NCI-H510A treated with DMSO at 0.1 percent for 48 hours (cell line): ENCODE data around the gene FUZ.

Experiments used
- DNase-seq: peaks from one replicate; lab custom pipeline; 2025; lab: John Stamatoyannopoulos, UW

The FUZ gene

DNA sequence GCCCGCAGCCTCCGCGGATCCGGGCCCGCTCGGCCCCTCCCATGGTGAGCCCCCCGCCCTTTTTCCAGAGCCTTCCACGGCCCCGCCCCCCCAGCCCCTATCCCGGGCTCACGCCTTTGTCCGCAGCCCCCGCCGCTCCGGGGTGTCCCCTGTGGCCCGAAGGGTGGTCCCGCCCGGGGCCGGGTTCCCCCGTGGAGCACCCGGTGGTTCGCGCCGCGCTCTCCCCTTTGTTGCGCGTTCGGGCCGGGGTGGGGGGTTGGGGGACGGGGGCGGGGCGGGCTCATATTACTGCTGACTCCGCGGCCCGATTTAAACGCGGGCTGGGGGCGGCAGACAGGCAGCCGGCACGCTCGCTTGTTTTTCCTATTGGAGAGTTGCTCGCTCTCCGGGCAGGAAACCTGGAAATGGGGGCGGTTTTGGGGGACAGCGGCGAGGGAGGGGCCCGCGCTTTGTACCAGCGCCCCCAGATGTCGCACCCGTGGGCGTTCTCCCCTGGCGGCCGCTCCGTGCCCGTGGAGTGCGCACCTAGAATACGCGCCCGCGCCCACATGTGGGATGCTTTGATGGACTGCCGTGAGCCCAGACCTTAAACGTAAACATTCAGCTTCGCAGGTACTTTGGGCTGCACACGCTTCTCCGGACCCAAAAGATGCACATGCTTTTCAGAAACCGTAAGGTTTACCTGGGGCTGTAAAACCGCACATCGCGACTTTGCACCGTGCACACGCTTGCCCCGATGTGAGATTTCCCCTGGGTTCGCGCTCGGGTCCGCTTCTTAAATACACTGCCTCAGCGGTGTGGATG is 38.6 kb upstream of the FUZ start:
- peak; percentile 64 for DNase-seq

DNA sequence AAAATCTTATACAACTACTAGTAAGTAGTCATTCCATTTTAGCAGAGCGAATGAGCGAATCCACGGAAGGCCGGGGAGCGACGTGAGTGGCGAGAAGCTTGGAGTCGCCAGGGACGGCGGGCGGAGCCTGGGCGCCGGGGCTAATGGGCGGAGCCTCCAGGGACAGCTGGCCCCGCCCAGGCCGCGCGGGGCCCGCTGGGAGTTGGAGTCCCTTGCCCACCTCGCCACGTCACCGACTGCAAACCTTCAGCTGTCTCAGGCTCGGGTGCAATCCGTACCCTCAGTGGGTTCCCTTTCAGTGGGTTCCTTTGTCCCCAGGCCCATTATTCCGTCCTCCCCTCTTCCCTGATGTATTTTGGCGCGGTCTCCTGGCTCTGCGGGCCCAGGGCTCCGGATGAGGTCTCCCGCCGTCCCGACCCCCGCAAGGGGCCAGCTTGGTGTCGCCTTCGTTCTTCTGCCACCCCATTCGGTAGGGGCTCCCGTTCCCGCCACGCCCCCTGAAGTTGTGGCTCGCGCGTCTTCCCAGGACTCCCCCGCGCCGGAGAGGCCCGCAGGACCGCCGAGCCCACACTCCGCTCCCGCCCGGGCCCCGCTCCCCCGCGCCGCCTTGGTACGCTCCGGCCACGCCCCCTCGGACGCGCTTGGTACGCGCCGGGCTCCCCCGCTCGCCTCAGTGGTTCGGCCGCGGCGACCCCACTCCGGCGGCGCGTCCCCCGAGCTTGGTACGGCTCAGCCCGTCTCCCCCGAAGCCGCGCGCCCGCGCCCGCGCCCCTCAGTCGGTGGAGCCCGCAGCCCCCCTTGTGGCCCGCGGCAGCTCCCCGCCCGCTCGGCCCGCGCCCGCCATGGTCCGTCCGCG is 37.6 kb upstream of the FUZ start, which contains the start of gene PTOV1:
PTOV1 (plus strand) TSS at position 673 of the 856 bp plus-strand sequence.
- DNase-seq: peak; percentile 76

DNA sequence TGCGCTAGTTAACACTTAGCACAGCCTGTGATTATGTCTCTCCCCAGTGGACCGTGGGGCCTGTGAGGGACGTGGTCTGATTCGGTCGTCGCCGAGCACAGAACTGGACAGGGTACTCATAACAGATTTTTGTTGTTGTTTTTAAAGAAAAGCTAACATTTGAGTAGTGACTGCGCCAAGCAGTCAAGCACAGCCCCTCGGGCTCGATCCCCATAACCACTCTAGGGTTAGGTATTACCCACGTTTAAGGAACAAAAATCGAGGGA is 37.1 kb upstream of the FUZ start:
- DNase-seq: no peak

DNA sequence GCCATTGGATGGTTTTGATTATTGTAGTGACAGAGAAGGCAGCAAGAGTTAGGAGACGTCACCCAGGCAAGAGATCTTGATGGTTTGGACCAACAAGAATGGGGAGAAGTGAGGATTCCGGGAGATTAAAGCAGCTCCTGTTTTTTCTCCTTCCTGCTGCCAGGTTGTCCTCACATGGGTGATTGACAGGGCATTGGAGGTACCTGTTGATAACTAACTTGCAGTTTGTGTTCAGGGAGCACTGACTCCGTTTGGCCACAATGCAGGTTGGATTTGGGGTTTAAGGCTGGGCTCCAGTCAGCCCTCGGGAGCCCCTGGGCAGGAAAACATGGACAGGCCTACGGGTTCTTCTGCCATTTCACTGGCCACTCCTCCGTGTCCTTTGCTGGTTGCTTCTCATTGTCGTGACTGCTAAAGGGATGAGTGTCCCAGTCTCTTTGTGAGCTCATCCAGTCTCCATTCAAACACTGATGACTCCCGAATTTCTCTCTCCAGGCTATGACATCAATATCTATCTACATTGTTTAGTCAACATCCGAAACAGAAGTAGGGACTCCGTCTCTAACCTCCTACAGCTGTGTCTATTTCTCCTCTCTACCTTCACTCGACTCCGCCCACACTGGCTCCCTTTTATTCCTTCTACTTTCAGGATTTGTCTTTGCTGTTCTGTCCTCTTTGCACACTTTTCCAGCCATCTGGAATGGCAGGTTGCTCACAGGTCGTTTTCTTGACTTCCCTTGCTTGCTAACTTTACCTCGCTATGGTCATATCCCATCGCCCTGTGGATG is 36.5 kb upstream of the FUZ start:
- no peak for DNase-seq

DNA sequence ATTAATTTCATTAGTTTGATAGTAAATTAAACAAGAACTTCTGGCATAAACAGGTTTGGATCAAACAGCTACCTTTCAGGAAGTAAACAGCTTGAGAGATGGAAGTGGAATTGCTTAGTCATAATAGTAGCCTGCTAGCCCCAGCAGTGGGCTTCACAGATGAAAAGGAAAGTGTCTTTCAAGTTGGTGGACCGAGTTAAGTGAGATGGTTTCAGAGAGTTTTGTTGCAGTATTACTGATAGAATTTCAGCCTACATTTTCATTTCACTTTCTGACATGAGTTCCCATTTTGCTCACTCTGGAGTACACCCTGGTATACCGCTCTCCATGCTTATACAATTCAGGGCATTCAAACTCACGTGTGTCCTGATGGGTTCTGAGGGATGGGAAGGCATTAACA is 35.8 kb upstream of the FUZ start:
- DNase-seq: no peak

DNA sequence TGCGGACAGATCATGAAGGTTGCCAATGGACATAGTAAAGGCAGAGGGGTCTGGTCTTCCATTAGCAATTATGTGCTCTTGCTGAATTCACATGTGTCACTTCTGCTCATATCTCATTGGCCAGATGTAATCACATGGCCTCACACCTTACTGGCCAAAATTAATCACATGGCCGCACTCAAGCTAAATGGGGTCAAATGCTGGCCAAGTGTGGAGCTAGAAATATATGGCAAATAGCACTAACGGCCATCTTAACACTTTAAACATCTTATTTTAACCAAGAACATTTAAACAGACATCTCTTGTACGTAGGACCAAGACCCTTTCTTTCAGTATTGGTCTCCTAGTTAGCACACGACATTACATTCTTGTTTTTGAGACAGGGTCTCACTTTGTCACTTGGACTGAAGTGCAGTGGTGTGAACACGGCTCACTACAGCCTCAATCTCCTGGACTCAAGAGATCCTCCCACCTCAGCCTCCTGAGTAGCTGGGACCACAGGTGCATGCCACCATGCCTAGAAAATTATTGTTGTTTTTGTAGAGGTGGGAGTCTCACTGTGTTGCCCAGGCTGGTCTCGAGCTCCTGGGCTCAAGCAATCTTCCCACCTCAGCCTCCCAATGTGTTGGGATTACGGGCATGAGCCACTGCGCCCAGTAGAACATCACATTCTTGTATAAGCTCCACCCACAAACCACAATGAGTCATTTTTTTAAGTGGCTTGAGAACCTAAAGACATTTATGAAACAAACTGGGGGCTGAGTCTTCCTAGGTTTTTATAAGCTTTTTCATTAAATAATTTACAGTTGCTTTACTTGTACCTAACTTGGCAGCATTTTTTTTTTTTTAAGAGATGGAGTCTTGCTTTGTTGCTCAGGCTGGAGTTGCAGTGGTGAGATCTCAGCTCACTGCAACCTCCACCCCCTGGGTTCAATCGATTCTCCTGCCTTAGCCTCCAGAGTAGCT is 34.9 kb upstream of the FUZ start:
- no peak for DNase-seq

DNA sequence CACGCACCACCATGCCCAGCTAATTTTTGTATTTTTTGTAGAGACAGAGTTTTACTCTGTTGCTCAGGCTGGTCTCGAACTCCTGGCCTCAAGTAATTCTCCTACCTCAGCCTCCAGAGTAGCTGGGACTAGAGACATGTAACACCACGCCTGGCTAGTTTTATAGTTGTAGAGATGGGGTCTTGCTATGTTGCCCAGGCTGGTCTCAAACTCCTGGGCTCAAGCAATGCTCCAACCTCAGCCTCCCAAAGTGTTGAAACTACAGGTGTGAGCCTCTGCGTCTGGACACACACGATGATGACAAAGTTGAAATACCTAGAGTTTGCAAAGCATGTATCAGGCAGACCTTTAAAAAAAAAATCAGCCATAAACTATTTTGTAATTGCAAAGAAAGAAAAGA is 33.3 kb upstream of the FUZ start:
- DNase-seq: no peak

DNA sequence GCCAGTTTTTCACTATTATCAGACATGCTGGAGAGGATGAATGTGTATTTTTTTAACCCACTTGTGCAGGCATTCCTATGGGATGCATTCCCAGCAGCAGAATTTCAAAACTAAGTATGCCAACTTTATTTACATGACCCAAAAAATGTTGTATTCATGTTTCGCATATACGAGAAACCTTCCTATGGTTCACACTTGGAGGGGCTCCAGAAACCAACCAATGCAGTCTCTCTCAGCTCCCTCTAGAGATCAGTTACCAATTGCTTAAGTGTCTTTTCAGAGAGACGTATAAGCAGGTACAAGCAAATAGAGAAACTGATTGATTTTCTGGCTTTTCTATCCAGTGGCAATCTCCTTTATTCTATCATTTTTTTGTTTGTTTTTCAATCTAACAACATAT is 32.3 kb upstream of the FUZ start:
- no peak for DNase-seq

DNA sequence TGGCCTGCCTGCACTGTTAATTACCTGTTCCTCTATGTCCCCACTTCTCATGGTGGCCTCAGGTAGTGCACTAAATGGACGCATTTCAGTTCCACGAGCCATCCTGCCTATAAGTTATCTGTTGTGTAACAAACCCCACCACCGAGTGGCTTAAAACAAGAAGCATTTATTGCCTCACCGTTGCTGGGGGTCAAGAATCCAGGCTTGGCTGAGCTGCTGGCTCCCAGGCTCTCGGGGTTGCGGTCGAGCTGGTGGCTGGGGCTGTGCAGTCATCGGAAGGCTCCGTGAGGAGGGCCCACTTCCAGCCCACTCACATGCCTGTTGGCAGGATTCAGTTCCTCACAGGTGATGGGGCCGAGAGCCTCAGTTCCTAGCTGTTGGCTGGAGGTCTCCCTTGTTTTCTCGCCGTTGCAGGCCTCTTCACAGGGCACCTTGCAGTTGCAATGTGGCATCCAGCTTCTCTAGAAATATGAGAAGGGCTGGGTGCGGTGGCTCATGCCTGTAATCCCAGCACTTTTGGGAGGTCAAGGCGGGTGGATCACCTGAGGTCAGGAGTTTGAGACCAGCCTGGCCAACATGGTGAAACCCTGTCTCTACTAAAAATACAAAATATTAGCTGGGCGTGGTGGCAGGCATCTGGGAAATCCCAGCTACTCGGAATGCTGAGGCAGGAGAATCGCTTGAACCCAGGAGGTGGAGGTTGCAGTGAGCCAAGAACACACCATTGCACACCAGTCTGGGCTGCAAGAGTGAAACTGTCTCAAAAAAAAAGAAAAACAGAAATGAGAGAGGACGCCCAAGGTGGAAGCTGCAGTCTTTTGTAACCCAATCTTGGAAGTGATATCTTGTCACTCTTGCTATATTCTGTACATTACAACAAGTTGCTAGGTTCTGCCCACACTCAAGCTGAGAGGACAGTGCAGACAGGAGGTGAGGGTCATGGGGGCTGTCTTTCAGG is 31.3 kb upstream of the FUZ start:
- DNase-seq: no peak

DNA sequence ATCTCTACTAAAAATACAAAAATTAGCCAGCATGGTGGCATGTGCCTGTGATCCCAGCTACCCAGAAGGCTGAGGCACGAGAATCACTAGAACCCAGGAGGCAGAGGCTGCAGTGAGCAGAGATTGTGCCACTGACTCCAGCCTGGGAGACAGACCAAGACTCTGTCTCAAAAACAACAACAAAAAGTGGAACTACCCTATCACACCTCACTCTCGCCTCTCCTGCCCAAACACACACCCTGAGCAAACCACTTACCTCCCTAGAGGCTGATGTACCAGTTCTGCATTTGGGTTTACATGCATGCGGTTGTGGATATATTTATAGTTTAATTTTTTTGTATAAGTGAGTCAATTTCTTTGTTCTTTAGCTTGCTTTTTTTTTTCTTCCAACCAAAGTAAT is 30.2 kb upstream of the FUZ start:
- no peak for DNase-seq

DNA sequence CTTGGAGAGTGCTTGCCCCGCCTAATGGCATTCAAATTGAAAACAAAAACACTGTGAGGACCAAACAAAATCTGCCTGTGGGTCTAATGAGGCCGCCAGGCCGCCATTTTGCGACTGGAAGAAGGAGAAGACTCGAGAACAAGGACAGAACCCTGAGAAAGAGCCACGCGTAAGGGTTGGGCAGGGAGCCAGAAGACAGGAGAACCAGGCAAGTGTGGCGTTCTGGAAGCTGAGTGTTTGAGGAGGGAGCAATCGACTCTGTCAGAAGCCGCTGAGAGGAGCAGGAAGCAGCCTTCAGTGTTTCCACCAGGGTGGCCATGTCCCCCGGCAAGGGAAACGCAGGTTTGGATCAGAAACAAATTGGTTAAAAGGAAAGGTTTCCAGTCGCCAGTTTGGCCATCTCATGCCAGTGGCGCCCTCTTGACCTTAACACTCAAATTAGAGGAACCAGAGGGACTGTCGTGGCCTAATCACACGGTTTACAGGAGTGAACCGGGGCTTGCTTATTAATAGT is 27.7 kb upstream of the FUZ start:
- no peak for DNase-seq

DNA sequence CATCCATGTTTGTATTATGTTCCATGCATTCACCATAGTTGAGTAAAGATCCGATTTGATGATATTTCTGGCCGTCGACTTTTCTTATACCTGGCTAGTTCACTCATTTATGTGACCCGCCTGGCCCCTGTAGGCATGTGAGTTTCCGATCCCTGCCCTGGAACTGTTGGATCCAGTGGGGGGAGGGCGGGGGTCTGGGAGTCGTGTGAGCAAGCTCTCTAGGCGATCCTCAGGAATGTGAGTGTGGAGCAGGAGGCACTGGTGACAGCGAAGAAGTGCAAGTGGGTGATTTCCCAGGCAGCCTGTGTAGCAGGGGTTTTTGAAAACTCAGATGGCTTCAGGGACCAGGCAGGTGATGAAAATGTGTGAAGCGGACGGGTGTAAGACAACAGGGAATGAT is 27.2 kb upstream of the FUZ start:
- DNase-seq: no peak

DNA sequence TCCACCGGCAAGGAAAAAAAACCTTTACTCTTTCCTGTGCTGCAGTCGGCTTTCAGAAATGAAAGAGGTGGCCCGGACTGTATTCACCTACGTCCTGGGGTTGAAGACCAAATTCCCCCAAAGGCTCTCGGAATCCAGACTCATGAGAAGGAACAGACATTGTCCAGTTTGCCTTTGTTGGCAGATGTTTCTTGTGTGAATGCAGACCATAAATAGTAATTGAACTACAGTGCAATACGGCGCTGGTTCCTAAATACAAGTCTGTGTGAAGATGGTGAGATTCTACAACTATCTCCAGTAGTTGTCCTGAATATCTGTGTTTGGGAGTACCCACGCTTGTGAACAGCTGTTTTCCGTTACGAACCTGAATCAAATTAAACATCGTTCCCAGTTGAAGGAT is 26.6 kb upstream of the FUZ start:
- DNase-seq: no peak

DNA sequence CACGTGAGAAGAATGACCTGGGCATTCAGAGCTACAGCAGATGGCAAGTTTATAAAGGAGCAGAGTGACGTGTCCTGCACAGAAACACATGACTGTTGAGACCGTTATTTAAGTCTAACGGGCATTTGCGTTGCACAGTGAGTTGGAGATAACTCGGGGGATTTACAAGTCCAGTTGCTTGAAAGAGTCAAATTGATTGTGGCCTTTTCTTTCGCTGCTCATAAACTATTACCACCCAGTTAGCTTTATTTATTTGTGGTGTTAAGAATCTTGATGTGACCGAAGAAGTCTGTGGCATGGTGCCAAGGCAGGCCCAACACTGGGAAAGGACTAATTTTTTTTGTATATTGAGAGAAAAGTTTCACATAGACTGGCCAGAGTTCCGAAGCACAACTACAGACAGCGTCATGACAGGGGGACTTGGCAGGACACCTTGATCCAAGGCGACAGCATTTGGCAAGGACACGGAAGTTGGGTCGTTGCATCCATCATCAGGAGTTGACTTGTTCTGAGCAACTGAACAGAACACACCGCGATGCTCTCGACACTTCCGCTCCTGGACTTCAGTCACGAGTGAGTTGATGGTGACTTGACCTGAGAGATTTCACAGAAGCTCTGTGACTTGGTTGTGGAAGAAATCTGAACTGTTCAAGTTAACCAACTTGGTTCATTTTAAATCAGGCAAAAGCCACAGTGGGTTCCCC is 25.9 kb upstream of the FUZ start:
- no peak for DNase-seq

DNA sequence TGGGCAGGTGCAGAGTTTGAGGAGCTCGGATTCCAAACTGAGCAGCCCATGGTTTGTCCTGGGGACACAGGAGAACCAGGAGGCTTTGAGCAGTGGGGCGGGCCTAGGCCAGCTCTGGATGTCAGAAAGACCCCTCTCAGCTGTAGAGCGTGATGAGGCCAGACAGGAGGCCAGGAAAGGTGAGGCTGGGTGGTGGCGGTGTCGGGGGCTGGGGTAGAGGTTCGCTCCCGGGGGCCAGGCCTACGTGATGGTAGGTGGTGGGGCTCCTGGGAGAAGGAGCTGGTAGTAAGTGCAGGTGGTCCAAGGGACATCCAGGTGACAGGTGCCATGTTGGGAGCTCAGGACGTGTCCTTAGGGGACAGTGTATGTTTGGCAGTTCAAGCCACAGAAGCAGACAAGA is 24.3 kb upstream of the FUZ start:
- DNase-seq: no peak

DNA sequence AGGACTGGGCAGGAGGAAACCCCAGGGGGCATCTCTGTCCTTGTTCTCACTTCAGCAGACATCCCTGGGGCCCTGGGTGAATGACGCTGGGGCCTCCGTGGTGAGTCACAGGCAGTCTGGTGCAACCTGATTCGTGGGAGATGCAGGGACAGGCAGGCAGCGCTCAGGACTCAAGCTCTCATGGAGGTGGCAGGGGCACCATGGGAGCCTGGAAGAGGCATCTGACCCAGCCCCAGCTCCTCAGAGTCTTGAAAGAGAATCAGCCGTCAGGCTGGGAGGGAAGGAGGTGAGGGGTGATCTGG is 23.9 kb upstream of the FUZ start:
- DNase-seq: no peak

DNA sequence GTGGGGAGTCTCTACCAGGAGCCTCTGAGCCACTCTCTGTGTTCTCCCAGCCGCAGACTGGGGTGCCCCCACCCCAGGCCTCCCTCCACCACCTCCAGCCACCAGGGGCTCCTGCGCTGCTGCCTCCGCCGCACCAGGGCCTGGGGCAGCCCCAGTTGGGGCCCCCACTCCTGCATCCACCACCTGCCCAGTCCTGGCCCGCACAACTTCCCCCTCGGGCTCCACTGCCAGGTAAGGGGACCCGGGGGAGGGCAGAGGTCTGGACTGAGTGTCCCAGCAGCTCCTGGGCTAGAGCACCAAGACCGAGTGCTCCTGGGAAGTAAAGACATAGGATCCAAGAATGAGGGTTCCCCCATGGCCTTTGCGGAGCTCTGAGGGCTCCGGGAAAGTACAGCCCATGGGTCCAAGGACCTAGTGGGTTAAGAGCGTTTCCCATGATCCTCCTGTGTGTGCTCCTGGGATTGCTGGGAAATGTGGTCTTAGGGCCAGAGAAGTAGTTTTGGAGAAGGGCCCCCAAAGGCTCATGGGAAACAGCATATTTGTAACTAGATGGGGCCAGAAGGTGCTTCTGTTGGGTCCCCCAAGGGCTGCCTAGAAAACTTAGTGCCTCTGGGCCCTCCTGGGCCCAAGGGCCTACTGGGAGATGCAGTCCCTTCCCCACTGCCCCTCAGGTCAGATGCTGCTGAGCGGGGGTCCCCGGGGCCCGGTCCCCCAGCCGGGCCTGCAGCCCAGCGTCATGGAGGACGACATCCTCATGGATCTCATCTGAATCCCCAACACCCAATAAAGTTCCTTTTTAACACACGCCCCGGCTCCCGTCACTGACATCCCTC is 23.3 kb upstream of the FUZ start:
- DNase-seq: no peak

DNA sequence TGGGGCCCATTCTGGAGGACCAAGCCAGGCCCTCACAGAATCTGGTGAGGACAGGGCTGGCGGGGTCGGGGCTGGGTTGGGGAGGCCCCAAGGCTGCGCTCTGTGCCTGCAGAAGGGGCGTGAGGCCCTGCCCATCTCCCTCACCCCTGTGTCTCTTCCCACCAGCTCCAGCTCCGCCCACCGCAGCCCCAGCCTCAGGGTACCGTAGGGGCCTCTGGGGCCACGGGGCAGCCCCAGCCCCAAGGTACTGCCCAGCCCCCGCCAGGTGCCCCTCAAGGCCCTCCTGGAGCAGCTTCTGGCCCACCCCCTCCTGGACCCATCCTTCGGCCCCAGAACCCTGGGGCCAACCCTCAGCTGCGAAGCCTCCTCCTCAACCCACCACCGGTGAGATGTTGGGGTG is 22.5 kb upstream of the FUZ start:
- no peak for DNase-seq

DNA sequence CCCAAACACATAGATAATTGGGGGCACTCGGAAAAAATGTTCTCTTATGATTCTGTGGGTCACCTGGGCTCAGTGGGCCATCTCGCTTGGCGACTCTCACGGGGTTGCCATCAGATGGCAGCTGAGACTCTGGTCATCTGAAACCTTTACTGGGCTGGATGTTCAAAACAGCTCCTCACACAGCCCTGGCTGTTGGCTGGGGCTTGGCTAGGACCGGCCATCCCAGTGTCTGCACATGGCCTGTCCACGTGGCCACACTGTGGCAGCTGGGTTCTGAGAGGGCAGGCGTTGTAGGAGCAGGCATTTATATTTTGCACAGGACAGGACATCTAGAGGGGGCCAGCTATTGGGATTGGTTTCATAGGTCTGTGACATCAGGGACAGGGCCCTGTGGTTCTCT is 20.5 kb upstream of the FUZ start:
- DNase-seq: no peak
